NOMO-1 (cell line): Measurements from ENCODE around the gene CXXC1.
"Not testable (repeated sequence)": the region's sequence is repeated elsewhere in the genome, so short reads cannot be mapped to it uniquely, and the experiment has no call there.

Source experiments
- DNase-seq, 2 experiments: peaks; one replicate each; lab custom pipeline; 2025; ENCODE audit not compliant: unreplicated experiment in 2 of 2; lab: John Stamatoyannopoulos, UW

CXXC1 gene

DNA sequence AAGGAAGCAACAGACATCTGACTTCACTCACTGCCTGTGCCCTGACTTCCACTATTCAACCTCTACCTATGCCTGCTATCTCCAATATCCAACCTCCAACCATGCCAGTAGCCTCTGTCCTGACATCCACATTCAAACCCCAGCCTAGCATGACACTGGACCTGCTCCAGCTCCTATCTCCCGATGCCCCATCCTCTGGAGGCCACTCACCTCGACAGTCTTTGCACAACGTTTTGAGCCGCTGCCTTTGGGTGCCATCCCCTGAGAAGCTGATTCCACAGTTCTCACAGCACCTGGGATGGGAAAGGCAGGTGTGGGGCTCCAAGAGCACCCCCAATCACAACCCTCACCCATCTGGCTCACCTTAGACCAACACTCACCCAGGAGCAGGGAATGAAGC, 11.0 kb downstream of the CXXC1 start:
- DNase-seq, result no peak

- no peak for DNase-seq
These were observed 11.9 kb downstream of the CXXC1 start for GRCh38 chr18:50275503-50276036.

DNA sequence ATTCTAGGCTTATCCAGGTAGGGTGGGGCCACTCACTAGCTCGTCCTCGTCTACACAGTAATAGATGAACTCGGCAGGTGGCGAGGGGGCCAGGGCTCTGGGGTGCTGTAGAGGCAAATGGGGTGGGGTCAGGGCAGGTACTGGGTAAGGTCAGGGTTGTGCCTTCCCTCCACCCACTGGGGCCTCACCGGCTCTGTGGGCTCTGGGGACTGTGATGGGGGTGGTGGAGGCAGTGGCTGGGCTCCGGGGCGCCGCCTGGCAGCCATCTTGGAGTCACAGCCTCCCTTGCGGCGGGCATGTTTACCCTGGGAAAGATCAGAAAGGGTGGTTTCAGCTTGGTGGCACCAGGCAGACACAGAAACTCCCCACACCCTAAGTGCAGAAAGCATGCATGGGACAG, 12.6 kb downstream of the CXXC1 start:
- no peak for DNase-seq

DNA sequence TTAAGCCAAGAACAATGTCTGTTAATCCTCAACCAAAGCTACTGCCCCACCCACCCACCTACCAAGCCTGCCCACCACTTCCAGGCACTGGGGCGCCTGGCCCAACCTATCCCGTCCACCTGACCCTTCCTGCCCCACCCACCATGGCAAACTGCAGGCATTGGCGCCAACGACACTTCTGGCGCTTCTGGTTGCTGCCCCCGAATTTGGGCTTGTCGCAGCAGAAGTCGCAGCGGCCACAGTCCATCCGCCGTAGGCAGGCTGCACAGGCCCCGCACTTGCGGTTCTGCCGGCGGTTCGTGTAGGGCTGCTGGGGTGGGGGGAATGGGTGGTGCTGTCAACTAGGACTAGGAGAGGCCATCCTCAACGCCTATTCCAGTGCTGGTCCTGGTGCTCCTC, 13.4 kb downstream of the CXXC1 start:
- no peak for DNase-seq

DNA sequence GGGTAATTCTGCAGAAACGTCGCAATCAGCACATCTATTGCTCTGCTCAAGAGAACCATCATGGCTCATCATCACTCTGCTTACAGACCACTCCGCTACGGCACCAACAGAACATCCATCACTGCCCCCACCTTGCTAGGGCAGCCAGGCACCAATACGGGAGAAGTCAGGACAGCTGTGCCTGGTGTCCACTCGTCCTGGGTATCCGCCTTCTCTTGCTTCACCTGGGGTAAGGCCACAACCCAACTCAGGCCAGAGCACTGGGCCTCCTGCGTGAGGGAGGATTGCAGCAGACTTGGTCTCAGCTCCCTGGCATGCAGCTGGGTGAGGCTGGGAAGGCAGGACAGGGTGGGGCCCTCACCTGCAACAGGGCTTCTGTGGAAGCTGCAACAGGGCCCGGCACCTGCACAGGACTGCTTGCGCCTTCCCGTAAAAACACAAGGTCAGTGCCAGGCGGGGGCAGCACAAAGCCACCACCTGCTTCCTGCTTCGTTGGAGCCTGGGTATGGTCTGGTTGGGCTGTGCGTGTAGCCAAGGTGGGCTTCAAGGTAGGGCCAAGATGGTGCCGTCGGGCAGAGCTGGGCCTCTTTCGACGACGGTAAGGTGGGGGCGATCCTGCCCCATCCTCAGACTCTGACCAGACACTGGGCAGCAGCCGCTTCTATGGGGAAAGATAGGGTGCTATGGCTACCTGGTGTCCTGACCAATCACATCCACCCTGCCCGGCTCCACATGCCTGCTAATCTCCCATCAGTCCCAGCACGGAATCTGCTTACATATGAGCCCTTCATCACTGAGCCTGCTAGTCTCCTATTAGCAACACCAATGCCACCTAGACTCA, 14.1 kb downstream of the CXXC1 start:
- DNase-seq, result no peak

DNA sequence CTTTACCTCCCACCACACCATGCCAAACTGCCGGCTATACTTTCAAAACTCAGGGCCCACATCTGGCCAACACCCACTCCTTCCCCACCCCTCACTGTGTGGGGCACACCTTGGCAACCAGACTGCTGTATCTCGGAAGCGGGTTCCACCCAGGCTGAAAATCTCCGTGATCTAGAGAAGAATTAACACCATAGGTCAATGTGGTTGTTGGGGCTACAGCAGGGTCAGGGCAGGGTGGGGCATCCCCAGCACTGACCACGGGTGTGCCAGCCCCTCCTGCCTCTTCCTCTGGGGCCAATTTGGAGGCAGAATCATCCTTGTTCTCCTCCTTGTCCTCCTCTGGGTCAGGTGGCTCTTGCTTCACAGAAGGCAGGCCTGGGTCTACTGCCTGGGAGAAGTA, 14.9 kb downstream of the CXXC1 start:
- no peak for DNase-seq

DNA sequence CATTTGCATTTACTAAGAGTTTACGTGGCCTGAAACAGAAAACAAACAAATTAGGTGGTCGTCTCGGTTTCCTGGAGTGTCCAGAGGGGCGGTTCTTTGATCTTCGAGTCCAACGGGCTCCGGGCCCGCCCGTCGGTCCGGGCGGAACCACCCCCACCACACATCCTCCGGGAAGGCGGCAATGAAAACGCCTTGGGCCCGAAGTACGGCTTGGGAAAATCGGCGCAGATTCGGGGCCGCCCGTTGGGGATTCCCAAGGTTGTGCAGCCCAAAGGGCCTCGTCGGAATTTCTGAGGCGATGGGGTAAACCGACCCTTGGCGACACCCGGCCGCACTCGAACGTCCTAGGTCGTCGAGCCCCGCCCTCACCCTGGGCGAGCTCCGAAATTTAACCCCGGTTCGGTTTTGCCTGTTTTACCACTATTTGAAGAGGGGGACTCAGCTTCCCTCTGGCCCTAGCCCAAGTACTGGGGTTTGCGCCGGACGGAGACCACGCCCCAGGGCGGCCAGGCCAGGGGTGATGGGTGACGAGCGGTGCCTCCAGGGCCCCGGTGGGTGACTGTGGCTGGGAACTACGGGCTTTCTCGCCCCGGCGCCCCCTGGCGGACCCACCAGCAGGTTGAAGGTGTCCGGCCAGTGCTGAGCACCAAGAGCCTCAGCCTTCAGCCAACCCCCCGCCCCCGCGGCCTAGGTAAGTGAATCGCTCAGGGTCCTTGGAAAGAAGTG, 19.3 kb downstream of the CXXC1 start:
- no peak for DNase-seq

DNA sequence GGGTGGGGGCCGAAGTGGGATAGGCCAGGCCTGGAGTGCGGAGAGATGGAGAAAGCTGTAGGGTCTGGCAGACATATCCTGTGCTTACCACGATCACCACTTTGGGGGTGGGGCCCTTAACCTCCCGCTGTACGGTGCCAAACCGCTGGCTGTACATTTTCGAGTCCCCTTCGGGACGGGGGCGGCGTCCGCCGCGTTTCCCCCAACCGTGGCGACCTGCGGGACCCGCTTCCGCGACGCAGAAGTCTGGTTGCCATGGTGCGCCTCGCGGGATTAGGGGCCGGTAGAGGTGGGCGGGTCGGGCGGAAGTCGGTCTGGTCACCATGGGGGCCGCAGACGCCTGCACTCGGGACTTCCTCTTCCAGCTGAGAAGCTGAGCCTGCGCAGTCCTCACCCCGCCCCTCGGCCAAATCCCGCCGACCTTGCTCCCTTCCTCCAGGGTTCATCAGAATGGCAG, 21.2 kb downstream of the CXXC1 start, which contains the start of gene CFAP53:
TSS of gene CFAP53 (minus strand) at position 248 of the 457 bp plus-strand sequence. CDS start at position 157, 91 bp downstream.
- DNase-seq, result peak; percentile 83 to 90

GRCh38 chr18:50262977-50263376, 24.5 kb downstream of the CXXC1 start:
- no peak for DNase-seq

DNA sequence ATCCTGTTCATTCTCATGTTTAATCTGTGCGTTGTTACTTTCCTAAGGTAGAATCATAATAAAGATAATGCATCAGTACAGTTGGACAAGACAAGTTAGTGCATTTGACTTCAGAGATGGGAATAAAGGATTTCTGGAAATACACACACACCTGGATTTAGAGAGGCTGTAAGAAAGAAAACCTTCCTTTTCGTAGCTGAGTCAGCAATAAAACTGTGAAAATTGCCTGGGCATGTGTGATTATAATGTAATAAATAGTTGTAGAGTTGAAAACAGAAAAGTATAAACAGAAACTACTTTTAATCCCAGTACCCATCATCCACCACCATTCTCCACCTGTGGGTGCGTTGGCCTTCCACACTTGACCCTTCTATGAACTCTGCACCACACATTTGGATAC, 36.6 kb downstream of the CXXC1 start:
- no peak for DNase-seq

DNA sequence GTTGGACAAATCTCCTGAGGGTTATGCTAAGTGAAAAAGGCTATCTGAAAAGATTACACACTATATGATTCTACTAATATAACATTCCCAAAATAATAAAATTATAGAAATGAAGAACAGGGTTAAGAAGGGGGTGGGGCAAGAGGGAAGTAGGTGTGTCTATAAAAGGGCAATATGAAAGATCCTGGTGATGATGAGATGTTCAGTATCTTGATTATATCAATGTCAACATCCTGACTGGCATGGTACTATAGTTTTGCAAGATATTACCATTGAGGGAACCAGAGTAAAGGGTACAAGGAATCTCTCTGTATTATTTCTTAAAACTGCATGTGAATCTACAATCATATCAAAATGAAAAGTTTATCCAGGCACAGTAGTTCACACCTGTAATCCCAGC, 37.9 kb downstream of the CXXC1 start:
- no peak for DNase-seq

DNA sequence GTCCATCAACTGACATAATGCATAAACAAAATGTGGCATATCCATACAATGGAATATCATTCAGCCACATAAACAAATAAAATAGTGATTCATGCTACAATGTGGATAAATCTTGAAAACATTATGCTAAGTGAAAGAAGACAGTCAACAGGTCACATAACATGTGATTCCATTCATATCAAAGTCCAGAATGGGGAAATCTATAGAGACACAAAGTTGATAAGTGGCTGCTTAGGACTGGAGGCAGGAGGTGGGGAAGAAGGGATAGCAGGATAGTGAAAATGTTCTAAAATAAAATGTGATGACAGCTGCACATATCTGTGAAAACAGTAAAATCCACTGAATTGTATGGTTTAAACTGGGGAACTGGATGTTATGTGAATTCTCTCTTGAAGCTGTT, 39.9 kb downstream of the CXXC1 start:
- no peak for DNase-seq

DNA sequence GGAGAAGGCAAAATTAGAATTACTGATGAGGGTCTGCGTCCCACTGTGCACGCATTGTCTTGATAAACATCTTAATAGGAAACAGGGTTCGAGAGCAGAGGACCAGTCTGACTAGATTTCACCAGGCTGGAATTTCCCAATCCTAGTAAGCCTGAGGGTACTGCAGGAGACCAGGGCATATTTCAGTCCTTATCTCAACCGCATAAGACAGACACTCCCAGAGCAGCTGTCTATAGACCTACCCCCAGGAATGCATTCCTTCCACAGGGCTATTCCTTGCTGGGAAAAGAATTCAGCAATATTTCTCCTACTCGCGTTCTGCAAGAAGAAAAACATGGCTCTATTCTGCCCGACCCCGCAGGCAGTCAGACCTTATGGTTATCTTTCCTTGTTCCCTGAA, 45.7 kb downstream of the CXXC1 start:
- not testable (repeated sequence) for DNase-seq

- no peak for DNase-seq
These were observed 47.4 kb downstream of the CXXC1 start for GRCh38 chr18:50240080-50240563.

- no peak for DNase-seq
These were observed 55.1 kb downstream of the CXXC1 start for GRCh38 chr18:50232419-50232818.
